COLO668 (cell line): ENCODE data around the gene RADIL.
A peak's percentile ranks its signal among the peaks of the same experiment; 100 is the strongest.

Source experiments
- DNase-seq: peaks from one replicate; lab custom pipeline; 2025; ENCODE audit not compliant: unreplicated experiment; lab: John Stamatoyannopoulos, UW

RADIL gene

DNA sequence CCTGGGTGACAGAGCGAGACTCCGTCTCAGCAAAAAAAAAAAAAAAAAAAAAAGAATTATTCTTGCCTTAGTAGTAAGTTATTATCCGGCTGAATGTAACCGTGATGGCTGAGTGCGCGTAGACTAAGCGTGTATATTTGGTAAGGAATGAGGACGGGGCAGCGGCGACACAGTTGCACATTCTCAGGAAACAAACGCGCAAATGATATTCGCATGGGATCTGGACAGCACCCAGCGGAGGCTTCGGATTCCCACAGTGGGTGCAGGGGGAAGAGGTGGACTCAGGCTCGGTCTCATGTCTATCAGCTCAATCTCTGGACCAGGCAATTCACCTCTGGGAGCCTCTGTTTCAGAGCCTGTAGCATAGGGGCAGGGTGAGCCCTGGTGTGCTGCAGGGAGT, 50.8 kb downstream of the RADIL start:
- DNase-seq: no peak

GRCh38 chr7:4831723-4832495, 51.6 kb downstream of the RADIL start:
- DNase-seq: no peak

DNA sequence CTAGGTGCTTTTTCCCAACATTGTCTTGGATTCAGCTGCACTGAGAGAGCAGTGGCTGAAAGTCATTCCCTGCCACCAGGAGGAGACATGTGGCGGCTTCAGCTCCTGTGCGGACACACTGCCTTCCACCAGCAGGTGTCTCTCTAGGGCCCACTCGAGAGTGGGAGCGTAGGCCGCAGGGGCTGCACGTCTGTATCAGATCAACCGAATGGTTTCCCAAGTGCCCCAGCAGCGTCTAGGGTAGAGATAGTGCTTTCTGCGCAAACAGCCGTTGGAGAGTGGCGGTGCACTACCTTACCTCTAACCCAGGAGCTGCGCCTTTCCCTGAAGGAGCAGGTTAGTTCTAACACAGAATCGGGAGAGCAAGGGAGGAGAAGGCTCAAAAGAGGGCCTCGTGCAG, 53.3 kb downstream of the RADIL start:
- peak; percentile 82 for DNase-seq

GRCh38 chr7:4828720-4829383, 54.7 kb downstream of the RADIL start:
- no peak for DNase-seq

- DNase-seq: no peak
These were observed 58.4 kb downstream of the RADIL start for GRCh38 chr7:4825081-4825480.

- no peak for DNase-seq
These were observed 59.3 kb downstream of the RADIL start for GRCh38 chr7:4824120-4824775.

DNA sequence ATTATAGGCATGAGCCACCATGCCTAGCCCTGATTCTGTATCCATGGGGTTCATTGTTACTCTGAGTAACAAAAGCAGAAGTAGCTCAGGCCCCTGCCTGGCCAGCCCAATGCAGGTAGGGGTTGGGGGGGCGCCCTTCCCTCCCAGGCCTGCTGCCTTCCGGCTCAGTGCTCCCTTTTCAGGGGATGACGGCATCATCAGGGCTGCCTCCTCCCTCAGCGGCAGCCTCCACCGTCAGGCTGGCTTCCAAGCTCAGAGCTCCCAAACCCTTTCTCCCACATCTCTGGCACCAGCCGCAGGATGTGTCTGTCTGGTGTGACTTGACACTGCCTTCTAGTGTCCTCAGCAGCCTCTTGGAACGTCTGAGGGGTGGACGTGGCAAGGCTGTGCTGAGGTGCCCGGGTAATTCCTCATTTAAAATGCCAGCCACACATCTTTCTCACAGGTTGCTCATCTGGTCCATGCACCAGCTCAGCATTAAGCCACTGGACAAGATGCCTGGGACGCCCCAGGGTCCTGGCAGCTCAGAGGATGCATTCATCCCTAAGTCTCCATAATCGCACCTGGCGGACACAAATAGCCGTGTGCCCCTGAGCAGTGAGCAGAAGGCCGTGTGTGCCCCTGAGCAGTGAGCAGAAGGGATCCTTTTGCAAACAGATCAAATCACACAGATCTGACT, 59.9 kb downstream of the RADIL start:
- DNase-seq: no peak

GRCh38 chr7:4822677-4823076, 60.8 kb downstream of the RADIL start:
- DNase-seq: no peak

DNA sequence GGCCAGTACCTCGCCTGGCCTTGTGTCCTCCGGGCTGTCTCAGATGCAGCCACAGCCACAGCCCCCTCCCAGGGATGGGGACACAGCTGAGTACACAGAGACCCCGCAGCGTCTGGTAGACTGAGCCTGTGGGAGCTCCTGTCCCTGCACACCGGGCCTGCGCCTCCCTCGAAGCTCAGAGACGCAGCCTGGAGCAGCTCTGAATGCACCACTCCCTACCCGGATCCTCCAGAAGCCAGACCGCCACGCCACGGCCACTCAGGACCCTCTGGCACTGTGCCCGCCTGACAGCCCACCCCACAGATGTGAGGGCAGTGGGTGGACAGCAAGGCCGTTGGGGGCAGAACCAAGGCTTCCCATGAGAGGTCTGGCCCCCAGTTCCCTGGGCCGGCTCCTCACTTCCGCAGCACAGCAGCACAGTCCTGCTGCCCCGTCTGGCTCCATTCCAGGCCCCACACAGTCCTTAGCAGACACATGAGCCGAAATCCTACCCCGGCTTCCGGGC, 62.5 kb downstream of the RADIL start:
- DNase-seq: no peak

DNA sequence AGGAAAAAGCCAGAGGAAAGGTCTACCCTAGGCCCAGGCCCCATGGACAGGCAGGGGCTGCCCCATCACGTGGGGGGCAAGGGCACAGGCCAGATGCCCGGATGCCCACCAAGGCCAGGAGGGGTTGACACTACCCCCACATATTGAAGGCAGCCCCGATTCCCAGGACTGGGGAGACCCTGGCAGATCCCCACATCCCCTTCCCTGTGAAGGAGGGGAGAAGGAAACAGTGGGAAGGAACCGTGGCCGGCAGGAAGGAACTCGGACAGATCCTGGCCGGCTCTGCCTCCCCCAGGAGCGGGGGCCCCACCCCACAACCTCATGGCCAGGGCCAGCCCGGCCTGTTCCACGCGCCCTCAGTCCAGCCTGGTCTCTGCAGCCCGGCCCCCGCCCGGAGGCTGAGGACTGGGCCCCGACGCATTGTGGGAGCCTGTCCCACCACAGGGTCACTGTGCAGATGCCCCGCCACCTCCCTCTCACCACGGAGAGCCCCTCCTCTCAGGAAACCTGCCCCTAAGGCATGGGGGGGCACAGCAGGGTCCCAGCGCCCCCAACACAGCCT, 63.0 kb downstream of the RADIL start:
- DNase-seq: no peak

GRCh38 chr7:4819560-4820404, 63.7 kb downstream of the RADIL start:
- DNase-seq: no peak

DNA sequence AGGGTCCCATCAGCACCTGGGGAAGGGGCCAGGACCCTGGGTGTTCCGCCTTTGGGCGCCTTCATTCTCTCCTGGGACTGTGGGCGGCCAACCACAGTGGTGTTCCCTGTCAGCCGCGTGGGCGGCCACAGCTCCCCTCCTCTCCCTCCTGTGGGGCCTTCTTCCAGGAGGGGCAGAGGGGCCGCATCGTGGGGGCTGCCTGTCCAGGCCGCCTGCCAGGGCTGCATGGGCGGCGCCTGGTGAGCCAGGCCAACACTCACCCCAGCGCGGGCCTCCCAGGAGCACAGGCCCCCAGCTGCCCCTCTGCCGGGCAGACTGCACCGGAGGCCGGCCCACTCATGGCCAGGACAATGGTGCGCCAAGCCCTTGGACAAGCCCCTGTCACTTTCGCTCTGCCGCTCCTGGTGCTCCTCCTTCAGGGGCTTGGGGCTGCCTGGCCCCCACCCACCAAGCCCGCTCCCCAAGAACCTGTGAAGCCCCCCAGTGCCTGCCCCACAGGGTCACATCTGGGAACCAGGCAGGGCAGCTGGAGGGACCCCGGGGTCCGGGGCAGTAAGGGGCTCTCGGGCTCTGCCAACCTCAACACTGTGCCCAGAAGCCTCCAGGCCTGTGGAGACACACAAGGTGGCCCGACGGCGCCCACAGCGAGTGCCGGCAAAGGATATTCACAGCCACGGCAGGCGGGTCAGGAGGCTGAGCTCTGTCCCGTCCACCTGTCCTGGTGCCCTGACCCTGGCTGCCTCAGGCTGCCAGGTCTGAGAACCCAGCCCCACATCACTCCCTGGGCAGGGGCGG, 65.3 kb downstream of the RADIL start:
- DNase-seq: no peak

GRCh38 chr7:4817178-4817901, 66.2 kb downstream of the RADIL start:
- no peak for DNase-seq

GRCh38 chr7:4816419-4817080, 67.0 kb downstream of the RADIL start:
- DNase-seq: no peak

GRCh38 chr7:4815609-4816418, 67.7 kb downstream of the RADIL start:
- no peak for DNase-seq

GRCh38 chr7:4815121-4815520, 68.4 kb downstream of the RADIL start:
- no peak for DNase-seq

DNA sequence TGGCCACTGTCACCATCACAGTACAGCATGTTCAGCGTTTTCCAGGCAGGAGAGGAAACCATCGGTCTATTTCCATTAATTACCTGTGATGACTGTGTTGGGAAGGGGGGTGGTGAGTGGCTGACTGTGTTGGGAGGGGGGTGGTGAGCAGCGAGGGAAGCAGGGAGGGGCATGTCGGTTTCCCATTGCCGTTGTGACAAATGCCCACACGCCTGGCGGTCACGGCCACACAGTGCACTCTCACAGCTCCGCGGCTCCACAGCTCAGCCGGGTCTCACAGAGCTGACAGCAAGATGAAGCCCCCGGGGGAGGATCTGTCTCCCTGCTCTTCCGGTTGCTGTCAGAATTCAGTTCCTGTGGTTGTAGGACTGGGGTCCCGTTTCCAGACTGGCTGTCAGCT, 69.1 kb downstream of the RADIL start:
- no peak for DNase-seq
